ENCODE results near the gene BTG2. TPM values are rescaled to one million over a fixed set of nuclear protein-coding genes. Genes with fewer than 3 reads are reported as not detected.

BTG2 gene
- total RNA-seq, 1 experiment from 2014 or later: 24.2 TPM

- DNase-seq (ENCODE audit: low read depth, low spot score): no peak
- TF ChIP-seq ZNF274 (IDR thresholded peaks at IDR 0.05; ENCODE audit: low read depth, low read length): no peak
- no peak for TF ChIP-seq CBX3 (IDR thresholded peaks at IDR 0.05; ENCODE audit: low read depth)
- no peak for TF ChIP-seq SIN3A (IDR thresholded peaks at IDR 0.05; ENCODE audit: low read depth)
- TF ChIP-seq RAD21 (IDR thresholded peaks at IDR 0.05; ENCODE audit: low read depth): no peak
- no peak for TF ChIP-seq ELF1 (IDR thresholded peaks at IDR 0.05; ENCODE audit: borderline replicate concordance, low read depth)
- TF ChIP-seq, protein P1, sequence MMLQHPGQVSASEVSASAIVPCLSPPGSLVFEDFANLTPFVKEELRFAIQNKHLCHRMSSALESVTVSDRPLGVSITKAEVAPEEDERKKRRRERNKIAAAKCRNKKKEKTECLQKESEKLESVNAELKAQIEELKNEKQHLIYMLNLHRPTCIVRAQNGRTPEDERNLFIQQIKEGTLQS (IDR thresholded peaks at IDR 0.05): no peak
- no peak for TF ChIP-seq ZFX (IDR thresholded peaks at IDR 0.05)
- TF ChIP-seq, protein P2, sequence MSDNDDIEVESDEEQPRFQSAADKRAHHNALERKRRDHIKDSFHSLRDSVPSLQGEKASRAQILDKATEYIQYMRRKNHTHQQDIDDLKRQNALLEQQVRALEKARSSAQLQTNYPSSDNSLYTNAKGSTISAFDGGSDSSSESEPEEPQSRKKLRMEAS (IDR thresholded peaks at IDR 0.05): no peak
- no peak for TF ChIP-seq TCF7L2 (IDR thresholded peaks at IDR 0.05; ENCODE audit: borderline replicate concordance, extremely low read depth, insufficient read depth, insufficient read length)
- no peak for TF ChIP-seq ZBTB33 (IDR thresholded peaks at IDR 0.05; ENCODE audit: extremely low read depth, insufficient replicate concordance, low read length)
- TF ChIP-seq, protein P3, sequence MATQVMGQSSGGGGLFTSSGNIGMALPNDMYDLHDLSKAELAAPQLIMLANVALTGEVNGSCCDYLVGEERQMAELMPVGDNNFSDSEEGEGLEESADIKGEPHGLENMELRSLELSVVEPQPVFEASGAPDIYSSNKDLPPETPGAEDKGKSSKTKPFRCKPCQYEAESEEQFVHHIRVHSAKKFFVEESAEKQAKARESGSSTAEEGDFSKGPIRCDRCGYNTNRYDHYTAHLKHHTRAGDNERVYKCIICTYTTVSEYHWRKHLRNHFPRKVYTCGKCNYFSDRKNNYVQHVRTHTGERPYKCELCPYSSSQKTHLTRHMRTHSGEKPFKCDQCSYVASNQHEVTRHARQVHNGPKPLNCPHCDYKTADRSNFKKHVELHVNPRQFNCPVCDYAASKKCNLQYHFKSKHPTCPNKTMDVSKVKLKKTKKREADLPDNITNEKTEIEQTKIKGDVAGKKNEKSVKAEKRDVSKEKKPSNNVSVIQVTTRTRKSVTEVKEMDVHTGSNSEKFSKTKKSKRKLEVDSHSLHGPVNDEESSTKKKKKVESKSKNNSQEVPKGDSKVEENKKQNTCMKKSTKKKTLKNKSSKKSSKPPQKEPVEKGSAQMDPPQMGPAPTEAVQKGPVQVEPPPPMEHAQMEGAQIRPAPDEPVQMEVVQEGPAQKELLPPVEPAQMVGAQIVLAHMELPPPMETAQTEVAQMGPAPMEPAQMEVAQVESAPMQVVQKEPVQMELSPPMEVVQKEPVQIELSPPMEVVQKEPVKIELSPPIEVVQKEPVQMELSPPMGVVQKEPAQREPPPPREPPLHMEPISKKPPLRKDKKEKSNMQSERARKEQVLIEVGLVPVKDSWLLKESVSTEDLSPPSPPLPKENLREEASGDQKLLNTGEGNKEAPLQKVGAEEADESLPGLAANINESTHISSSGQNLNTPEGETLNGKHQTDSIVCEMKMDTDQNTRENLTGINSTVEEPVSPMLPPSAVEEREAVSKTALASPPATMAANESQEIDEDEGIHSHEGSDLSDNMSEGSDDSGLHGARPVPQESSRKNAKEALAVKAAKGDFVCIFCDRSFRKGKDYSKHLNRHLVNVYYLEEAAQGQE (IDR thresholded peaks at IDR 0.05; ENCODE audit: low read depth): no peak
- TF ChIP-seq EZH2 (IDR thresholded peaks at IDR 0.05): no peak
- TF ChIP-seq SRF (IDR thresholded peaks at IDR 0.05; ENCODE audit: low read depth): no peak
- TF ChIP-seq EZH2phosphoT487 (IDR thresholded peaks at IDR 0.05; ENCODE audit: borderline replicate concordance): no peak
- Histone ChIP-seq H3K27me3 (ENCODE audit: insufficient read depth, low read length) (no peaks in the 10 kb centered on the region), H3K27ac (ENCODE audit: low read depth, low read length) (no peak overlapping the region), H3K9me3 (ENCODE audit: control insufficient read depth in 1 of 2, insufficient read depth in 1 of 2, low read depth in 1 of 2, low read length in 2 of 2) (no peaks in the 10 kb centered on the region), H3K4me3 (replicated peaks in 1 of 2; ENCODE audit: low read depth in 1 of 2, low read length in 2 of 2) (no peak overlapping the region), H3K36me3 (ENCODE audit: control insufficient read depth in 1 of 2, insufficient read depth in 2 of 2, low read length in 2 of 2) (no peaks in the 10 kb centered on the region), H4K20me1 (ENCODE audit: insufficient read depth) (no peaks in the 10 kb centered on the region), H2AFZ (ENCODE audit: low read depth, low read length, poor library complexity, severe bottlenecking) (no peak overlapping the region), H3K9ac (ENCODE audit: low read length) (no peak overlapping the region), H3K4me2 (ENCODE audit: low read length) (no peak overlapping the region), H3K4me1 (ENCODE audit: control insufficient read depth in 1 of 2, insufficient read depth in 2 of 2, low read length in 2 of 2) (peaks cover 0 to 22% of the 10 kb centered on the region in 2 experiments; a peak in 2 of 4 replicates), H3K79me2 (ENCODE audit: insufficient read depth, low read length) (no peaks in the 10 kb centered on the region), H3K9me2 (ENCODE audit: insufficient read depth) (no peaks in the 10 kb centered on the region)
- ChIA-PET RAD21 (ENCODE audit: low non-redundant PET in 1 of 2, low total read pairs in 2 of 2, uncharacterized antibody in 2 of 2, unreplicated experiment in 2 of 2) (no interaction called here), POLR2A (no interaction called here), CTCF (interaction anchor here (1.0 to 3.3 kb wide), 4 partner anchors 11 to 235 kb away, joined by 3 to 28 read pairs (median 4); no protein-coding TSS in a partner anchor)
- ATAC-seq: no peak
- intact Hi-C loops (cut with micrococcal nuclease): no loop called here
- no TSS peak for BruUV-seq (replicated peaks)
These were observed 29.6 kb upstream of the BTG2 start for GRCh38 chr1:203275656-203276272.
